MM.1S (cell line): ENCODE measurements around the gene TOMM6.
A peak's percentile ranks its signal among the peaks of the same experiment; 100 is the strongest.

Experiments used
- DNase-seq: peaks from one replicate; pipeline ENCODE4 v3.0.0-alpha.2; 2015
- H2AFZ ChIP-seq: fragments of 300-600 bp; sonication (generic); 2 replicates; pipeline ENCODE4 v1.6.0; 2016; ENCODE audit warnings: antibody characterized with exemption, low read length
- H3F3A ChIP-seq: fragments of 300-600 bp; sonication (generic); 2 replicates; pipeline ENCODE4 v1.6.1; 2016; ENCODE audit warnings: mild to moderate bottlenecking, antibody characterized with exemption, low read length, moderate library complexity, mixed read lengths; ENCODE audit not compliant: insufficient read depth
- H3K27ac ChIP-seq: fragments of 300-600 bp; sonication (generic); 2 replicates; pipeline ENCODE4 v1.5.1; 2016; ENCODE audit warnings: mild to moderate bottlenecking, low read length
- H3K27me3 ChIP-seq: fragments of 300-600 bp; sonication (generic); replicated peaks from 2 replicates; pipeline ENCODE4 v1.6.0; 2016; ENCODE audit warnings: low read length; ENCODE audit not compliant: insufficient read depth
- H3K36me3 ChIP-seq: fragments of 300-600 bp; sonication (generic); replicated peaks from 2 replicates; pipeline ENCODE4 v1.6.1; 2016; ENCODE audit warnings: mild to moderate bottlenecking, low read length, mixed read lengths; ENCODE audit not compliant: insufficient read depth
- H3K4me1 ChIP-seq: fragments of 300-600 bp; sonication (generic); 2 replicates; pipeline ENCODE4 v1.6.1; 2016; ENCODE audit warnings: low read length, mixed read lengths
- H3K4me2 ChIP-seq: fragments of 300-600 bp; sonication (generic); 2 replicates; pipeline ENCODE4 v1.6.0; 2016; ENCODE audit warnings: low read depth, low read length
- H3K4me3 ChIP-seq: fragments of 300-600 bp; sonication (generic); 2 replicates; pipeline ENCODE4 v1.5.1; 2016; ENCODE audit warnings: low read length, mixed read lengths
- H3K79me2 ChIP-seq: fragments of 300-600 bp; sonication (generic); 2 replicates; pipeline ENCODE4 v1.6.1; 2016; ENCODE audit warnings: mixed run types, low read length, mixed read lengths
- H3K9ac ChIP-seq: fragments of 300-600 bp; sonication (generic); 2 replicates; pipeline ENCODE4 v1.6.1; 2016; ENCODE audit warnings: low read length, mixed read lengths
- H3K9me2 ChIP-seq: fragments of 300-600 bp; sonication (generic); replicated peaks from 2 replicates; pipeline ENCODE4 v1.6.1; 2016; ENCODE audit warnings: mild to moderate bottlenecking, low read length, mixed read lengths; ENCODE audit not compliant: insufficient read depth
- H3K9me3 ChIP-seq: fragments of 300-600 bp; sonication (generic); replicated peaks from 2 replicates; pipeline ENCODE4 v1.6.1; 2016; ENCODE audit warnings: mild to moderate bottlenecking, low read length, mixed read lengths; ENCODE audit not compliant: insufficient read depth
- H4K20me1 ChIP-seq: fragments of 300-600 bp; sonication (generic); 2 replicates; pipeline ENCODE4 v1.6.1; 2016; ENCODE audit warnings: mild to moderate bottlenecking, low read length, moderate library complexity, mixed read lengths; ENCODE audit not compliant: insufficient read depth
- EZH2 ChIP-seq: fragments of 300-600 bp; sonication (generic); optimal IDR thresholded peaks from 2 replicates; pipeline ENCODE3; 2017; ENCODE audit warnings: low read depth, mild to moderate bottlenecking, antibody characterized with exemption, low read length, mixed read lengths
- EZH2phosphoT487 ChIP-seq: fragments of 300-600 bp; sonication (generic); IDR thresholded peaks from 2 replicates; pipeline ENCODE4 v1.6.1; 2018; ENCODE audit warnings: antibody characterized with exemption, low read length
- TF ChIP-seq, protein P1 (sequence below): fragments of 300-600 bp; sonication (generic); IDR thresholded peaks from 2 replicates; pipeline ENCODE4 v1.5.1; 2016; ENCODE audit warnings: antibody characterized with exemption, low read length, mixed read lengths

Gene TOMM6

DNA sequence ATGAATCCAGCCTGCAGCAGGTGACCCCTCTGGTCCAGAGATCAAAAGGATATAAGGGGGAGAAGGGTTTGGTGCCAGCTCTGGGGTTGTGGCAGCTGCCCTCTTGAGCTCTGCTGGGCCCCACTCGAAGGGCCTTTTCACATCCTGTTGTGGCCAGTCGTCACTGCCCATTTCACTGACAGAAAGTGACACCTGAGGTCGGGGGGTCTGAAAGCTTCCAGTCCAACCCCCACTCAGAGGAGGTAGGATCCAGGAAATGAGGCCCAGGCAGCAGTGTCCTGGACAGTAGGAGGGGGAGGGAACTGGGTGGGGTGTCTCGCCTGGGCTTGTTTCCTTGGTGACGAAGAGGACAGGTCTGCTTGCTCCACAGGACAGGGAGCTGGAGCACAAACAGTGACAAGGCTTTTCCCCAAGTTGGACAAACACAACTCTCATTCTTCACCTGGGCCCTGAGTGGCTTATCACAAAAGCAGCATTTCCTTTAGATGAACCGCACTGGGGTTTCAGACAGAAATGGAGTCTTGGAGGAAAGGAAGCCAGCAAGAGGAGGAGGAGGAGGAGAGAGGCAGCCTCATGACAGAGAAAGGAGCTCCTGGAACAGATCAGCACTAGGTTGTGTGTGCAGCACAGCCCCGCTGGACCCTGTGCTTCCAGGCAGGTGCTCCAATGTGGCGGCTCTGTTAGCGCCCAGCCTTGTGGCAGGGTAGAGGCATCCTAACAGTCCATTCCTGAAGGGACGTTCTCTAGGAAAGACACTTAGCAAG is 18.8 kb upstream of the TOMM6 start:
- H3K4me2 ChIP-seq = peak overlapping the region; percentile 44
- H3F3A ChIP-seq = no peaks in the 10 kb centered on the region
- H3K27me3 ChIP-seq = no peaks in the 10 kb centered on the region
- TF ChIP-seq EZH2 = no peak
- TF ChIP-seq EZH2phosphoT487 = no peak
- TF ChIP-seq, protein P1, sequence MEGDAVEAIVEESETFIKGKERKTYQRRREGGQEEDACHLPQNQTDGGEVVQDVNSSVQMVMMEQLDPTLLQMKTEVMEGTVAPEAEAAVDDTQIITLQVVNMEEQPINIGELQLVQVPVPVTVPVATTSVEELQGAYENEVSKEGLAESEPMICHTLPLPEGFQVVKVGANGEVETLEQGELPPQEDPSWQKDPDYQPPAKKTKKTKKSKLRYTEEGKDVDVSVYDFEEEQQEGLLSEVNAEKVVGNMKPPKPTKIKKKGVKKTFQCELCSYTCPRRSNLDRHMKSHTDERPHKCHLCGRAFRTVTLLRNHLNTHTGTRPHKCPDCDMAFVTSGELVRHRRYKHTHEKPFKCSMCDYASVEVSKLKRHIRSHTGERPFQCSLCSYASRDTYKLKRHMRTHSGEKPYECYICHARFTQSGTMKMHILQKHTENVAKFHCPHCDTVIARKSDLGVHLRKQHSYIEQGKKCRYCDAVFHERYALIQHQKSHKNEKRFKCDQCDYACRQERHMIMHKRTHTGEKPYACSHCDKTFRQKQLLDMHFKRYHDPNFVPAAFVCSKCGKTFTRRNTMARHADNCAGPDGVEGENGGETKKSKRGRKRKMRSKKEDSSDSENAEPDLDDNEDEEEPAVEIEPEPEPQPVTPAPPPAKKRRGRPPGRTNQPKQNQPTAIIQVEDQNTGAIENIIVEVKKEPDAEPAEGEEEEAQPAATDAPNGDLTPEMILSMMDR = no peak
- no peaks in the 10 kb centered on the region for H3K9me3 ChIP-seq
- no peaks in the 10 kb centered on the region for H3K9me2 ChIP-seq
- H3K9ac ChIP-seq = no peak overlapping the region
- no peaks in the 10 kb centered on the region for H3K36me3 ChIP-seq
- H3K79me2 ChIP-seq = no peaks in the 10 kb centered on the region
- H3K27ac ChIP-seq = peak overlapping the region; percentile 38; the same call in 1 of the 2 replicates
- H3K4me1 ChIP-seq = peaks cover 14% of the 10 kb centered on the region
- no peak for DNase-seq
- no peak overlapping the region for H3K4me3 ChIP-seq
- H4K20me1 ChIP-seq = no peaks in the 10 kb centered on the region
- no peak overlapping the region for H2AFZ ChIP-seq

DNA sequence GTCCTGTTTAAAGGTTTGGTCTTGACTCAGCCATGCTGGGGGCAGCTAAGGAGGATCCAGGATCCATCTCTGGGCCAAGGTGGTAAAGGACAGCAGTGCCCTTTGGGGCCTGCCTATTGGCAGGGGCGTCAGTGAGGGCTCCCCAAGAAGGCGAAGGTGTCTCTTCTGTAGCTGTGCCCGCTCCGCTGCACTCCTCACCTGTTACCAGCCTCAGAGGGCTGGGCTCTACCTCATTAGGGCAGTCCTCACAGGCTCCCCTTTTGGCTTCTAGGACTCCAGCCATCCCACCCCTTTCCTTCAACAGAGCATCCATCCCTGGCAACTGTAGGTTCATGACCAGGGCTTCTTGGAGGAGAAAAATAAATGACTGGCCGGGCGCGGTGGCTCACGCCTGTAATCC is 18.1 kb upstream of the TOMM6 start:
- peak overlapping the region; percentile 44 for H3K4me2 ChIP-seq

DNA sequence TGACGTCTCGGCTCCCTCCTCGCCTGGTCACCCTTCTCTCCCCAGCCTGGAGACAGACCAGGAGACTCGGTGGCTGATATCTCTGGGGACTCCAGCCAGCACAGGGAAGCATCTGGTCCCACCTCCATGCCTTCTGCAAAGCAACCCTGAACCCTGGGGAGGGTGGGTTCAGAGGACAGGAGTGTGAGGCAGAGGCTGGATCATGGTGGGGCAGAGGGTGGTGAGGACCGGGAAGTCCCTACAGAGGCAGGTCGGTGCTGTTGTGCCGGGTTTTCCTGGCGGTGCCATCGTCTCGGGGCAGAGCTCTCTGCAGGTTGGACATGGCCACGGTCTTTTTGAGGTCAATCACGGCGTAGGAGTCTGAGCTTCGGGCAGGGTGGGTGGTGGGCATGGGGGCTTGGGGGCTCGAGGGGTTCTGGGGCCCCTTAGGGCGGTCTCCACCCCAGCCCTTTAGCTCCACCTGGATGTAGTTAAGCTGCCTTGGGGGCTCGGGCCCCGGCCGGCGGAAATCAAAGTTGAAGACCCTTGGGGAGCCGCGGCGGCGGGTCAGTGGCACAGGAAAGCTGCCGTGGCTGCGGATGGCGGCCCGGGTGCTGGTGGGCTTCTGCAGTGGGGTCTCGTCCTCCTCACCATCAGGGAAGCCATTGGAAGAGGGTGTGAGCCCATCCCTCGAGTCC is 17.0 kb upstream of the TOMM6 start:
- H3K9me2 ChIP-seq = no peaks in the 10 kb centered on the region
- no peak overlapping the region for H3K4me3 ChIP-seq
- no peaks in the 10 kb centered on the region for H3K79me2 ChIP-seq
- peaks cover 14% of the 10 kb centered on the region for H3K4me1 ChIP-seq
- H3K9me3 ChIP-seq = no peaks in the 10 kb centered on the region
- no peak for DNase-seq
- H2AFZ ChIP-seq = no peak overlapping the region
- no peaks in the 10 kb centered on the region for H3K27me3 ChIP-seq
- H3K9ac ChIP-seq = no peak overlapping the region
- no peaks in the 10 kb centered on the region for H3F3A ChIP-seq
- TF ChIP-seq EZH2phosphoT487 = no peak
- TF ChIP-seq, protein P1 = no peak
- H3K36me3 ChIP-seq = no peaks in the 10 kb centered on the region
- no peak overlapping the region for H3K27ac ChIP-seq
- no peak overlapping the region for H3K4me2 ChIP-seq
- no peaks in the 10 kb centered on the region for H4K20me1 ChIP-seq

More for the DNA sequence above, 18.1 kb upstream of the TOMM6 start:
- DNase-seq = no peak
- Histone ChIP-seq H3K27ac (peak overlapping the region; percentile 38; the same call in 1 of the 2 replicates), H3K4me1 (peaks cover 14% of the 10 kb centered on the region), H2AFZ (no peak overlapping the region), H3F3A (no peaks in the 10 kb centered on the region), H3K27me3 (no peaks in the 10 kb centered on the region), H3K79me2 (no peaks in the 10 kb centered on the region), H3K9me2 (no peaks in the 10 kb centered on the region), H3K36me3 (no peaks in the 10 kb centered on the region), H3K9me3 (no peaks in the 10 kb centered on the region), H3K4me3 (no peak overlapping the region), H4K20me1 (no peaks in the 10 kb centered on the region), H3K9ac (no peak overlapping the region)
- no peak for TF ChIP-seq EZH2phosphoT487
- no peak for TF ChIP-seq EZH2
- TF ChIP-seq, protein P1 = no peak
